Forelimb muscle (tissue), 1 donor: ENCODE results near the gene SERPINH1. TPM values are rescaled to one million over a fixed set of nuclear protein-coding genes. Genes with fewer than 3 reads are reported as not detected.

Experiments used
- DNase-seq: peaks from one replicate; pipeline ENCODE4 v3.0.0-alpha.2; 2013; ENCODE audit warnings: low read depth
- polyA plus RNA-seq: library from polyadenylated mRNA; unstranded; fragments of 120-200 nt; gene quantifications from one replicate; pipeline ENCODE4 v1.2.1, GENCODE V29; 2013; ENCODE audit not compliant: insufficient read length

Gene SERPINH1
- 274 TPM for polyA plus RNA-seq

DNA sequence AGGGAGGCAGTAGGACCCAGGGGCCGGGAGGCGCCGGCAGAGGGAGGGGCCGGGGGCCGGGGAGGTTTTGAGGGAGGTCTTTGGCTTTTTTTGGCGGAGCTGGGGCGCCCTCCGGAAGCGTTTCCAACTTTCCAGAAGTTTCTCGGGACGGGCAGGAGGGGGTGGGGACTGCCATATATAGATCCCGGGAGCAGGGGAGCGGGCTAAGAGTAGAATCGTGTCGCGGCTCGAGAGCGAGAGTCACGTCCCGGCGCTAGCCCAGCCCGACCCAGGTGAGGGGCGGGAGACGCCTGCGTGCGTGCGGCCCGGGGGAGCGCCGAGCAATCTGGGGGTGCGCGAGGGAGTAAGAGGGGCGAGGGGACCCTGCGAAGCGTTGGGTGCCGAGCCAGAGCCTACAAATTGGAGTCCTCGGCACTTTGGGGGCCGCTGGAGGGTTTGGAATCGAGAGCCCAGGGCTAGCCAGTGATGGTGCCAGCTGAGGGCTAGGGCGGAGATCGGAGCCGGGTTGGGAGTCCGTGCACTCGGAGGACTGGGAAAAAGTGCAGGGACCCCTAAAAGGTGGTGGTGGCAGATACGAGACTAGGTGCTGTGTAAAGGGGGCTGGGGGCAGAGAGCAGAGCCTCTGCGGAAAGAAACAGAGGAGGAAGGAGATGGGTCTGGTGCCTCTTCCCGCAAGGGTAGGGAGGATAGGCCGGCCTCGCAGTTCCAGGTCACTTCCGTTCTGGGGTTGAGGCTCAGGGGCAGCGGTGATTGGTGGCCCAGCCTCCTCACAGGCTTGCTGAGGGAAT, at the start of gene SERPINH1:
SERPINH1 (plus strand) TSS at position 206 of the 788 bp plus-strand sequence. CDS start 4,097 bp downstream, outside the sequence.
- DNase-seq = no peak

DNA sequence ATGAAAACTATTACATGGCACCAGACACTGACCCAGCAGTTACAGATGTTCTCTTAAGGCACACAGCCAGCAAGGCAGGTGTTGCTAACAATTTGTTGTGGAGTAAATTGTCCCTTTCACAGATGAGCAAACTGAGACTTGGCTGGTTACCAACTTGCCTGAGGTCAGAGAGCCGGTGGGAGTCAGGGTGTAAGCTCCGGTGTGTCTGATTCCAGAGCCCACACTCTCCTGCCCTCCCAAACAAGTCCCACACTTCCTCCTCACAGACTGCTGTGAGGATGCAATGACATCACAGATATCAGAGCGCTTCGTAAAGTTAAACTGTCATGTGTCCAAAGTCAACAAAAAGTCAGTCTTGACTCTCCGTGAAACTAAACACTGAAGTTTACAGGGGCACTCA, 48.8 kb upstream of the SERPINH1 start:
- DNase-seq = no peak

DNA sequence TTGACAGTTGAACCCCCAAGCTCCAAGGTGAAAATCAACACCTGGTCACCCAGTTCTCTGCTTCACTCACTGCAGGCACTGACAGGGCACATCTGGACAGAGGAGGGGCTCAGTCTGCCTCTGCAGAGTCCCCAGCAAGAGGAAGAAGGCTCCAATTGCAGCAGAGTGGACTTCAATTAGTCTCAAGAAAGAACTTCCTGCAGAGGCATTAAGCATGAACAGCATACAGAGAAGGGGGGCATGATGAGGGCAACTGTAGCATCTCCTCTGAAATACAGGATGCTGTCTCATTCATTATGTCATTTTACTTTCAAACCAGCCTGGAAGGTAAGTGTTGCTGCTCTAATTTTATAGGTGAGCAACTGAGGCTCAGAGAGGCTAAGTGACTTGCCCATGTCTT, 47.5 kb upstream of the SERPINH1 start:
- no peak for DNase-seq

DNA sequence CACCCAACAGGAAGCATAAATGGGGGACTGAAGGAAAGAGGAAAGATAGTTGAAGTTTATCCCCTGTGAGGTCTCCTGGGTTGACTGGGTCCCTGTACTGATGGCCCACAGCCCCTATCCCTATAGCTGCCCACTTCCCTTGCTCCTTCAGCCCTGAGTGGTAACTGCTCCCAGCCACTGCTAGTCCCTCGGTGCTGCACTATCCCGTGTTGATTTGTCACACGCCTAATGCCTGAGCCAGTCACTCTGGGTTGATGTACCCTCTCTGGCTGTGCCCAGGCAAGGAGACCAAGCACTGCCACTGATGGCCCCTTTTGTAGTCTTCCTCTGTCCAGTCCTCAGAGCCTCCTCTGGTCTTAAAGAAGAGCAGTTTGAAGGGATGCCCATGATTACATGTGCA, 45.9 kb upstream of the SERPINH1 start:
- no peak for DNase-seq

DNA sequence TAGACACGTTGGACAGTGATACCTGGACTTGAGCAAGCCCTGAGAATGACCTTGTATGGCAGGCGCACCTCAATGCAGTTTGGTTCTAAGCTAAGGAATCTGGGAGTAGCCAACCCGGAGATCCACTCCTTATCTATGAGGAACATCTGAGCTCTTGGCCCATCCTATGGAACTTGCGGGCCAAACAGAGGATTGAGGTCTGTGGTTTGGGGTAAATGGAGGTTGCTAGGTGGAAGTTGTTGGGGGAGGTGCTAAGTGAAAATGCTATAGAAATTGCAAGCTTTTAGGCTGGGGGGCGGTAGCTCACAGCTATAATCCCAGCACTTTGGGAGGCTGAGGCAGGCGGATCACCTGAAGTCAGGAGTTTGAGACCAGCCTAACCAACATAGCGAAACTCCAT, 45.2 kb upstream of the SERPINH1 start:
- DNase-seq = no peak

DNA sequence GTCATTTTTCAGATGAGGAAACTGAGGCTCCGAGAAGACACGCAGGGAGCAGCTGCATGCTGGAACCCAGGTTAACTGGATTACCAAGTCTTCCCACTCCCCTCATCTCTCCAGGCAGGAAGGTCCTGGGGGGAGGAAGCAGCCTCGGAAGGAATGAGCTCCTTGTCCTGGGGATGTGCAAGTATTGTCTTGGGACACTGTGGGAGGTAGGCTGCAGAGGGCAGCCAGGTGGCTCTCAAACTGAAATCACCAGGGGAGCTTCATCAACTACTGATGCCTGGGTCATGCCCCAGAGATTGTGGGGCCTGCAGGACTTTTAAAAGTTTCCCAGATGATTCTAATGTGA, 43.9 kb upstream of the SERPINH1 start:
- no peak for DNase-seq

DNA sequence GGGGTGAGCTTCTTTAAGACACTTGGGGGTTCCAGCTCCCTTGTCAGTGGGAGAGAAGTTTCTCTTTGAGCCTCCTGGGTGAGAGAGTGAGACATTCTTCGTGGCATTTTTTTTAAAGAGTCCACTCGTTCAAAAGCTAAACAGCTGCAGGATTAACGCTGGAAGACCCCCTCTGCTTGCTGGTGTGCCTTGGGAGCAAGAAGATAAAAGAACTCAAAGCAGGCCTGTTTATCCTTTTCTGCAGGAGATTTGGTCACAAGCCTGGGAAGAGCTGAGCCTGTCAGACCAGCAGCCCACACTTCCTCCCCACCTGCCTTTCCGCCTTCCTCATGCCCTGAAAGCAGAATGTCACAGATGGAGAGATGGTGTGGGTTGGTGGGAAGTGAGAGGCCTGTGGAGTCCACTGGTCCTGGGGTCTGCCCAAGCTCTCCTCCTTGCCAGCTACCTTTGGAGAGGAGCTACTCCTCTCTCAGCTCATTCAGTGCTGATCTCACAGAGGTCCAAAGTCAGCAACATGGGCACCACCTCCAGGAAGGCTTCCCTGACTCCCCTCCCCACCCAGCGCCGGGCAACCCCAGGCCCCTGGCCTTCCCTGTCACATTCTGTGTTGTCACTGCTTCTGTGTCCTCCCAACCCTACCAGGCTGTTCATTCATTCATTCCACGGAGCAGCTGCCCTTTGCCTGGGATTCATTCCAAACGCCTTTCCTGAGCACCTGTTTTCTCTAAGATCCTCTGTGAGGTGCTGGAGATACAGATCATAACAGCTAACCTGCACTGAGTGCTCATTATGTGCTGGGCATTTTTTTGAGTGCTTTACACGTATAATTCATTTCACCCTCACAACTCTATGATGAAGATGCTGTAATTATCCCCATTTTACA, 43.0 kb upstream of the SERPINH1 start:
- no peak for DNase-seq

DNA sequence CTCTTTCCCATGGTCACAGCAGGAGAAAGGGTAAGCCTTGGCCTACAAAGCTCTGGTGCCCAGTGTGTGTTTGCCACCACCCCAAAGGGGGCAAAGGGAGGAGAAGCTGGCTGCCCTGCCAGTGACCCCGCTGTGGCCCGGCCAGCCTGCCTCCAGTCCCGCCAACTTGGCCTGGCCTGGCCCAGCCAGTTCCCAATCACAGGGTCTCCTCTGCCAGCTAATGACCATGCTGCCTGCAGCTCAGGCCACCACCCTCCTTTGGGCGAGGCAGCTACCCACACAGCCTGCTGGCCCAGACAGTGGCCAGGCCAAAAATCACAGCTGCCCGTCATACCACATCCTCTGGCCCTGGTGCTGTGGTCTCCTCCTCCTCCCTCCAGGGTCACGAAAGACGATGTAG, 41.4 kb upstream of the SERPINH1 start:
- no peak for DNase-seq

DNA sequence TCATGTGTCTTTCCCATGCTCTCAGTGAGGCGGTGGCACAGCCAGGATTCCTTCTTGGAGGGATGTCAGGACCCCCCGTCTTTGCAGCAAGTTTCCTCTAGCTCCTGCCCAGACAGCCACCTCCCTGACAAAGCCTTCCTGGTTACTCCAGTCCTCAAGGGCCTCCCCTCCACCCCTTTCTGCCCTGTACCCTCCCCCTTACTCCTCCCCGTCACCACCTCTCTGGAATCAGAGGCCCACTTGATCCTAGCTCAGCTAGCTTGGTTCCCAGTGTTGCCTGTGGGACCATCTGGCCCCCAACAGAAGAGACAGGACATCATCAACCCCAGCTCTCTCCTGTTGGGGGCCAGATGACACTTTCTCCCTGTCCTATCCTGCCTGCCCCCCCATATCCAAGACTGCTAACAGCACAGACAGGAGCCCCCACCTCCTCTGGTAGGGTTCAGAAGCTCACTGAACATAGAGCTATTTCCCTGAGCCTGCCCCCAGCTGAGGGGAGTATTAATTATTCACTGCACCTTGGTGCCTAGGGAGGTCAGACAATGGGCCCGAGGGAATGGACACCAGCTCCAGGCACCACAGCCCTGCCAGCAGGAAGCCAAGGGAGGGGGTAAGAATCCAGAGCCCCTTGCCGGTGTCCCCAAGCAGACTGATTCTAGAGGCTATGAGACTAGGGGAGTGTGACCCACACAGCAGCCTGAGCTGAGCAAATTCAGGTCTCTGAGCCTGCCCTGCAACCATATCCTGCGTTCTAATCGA, 39.6 kb upstream of the SERPINH1 start:
- DNase-seq = no peak

DNA sequence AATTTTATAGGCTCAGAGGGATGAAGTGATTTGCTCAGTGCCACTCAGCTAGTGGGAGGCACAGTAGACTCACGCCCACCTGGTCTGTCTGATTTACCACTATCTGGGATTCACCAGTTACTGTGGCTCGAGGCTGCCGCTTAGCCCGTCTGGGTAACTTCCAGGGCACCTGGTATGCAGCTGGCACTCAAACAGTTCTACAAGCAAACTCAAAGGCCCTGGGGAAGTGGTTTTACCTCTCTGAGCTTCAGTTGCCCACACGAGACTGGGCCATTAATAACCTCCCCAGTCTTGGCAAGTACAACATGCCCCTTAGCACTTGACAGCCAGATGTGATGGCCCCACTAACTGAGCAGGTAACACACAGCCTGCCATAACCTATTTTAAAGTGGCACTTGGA, 38.9 kb upstream of the SERPINH1 start:
- DNase-seq = no peak

DNA sequence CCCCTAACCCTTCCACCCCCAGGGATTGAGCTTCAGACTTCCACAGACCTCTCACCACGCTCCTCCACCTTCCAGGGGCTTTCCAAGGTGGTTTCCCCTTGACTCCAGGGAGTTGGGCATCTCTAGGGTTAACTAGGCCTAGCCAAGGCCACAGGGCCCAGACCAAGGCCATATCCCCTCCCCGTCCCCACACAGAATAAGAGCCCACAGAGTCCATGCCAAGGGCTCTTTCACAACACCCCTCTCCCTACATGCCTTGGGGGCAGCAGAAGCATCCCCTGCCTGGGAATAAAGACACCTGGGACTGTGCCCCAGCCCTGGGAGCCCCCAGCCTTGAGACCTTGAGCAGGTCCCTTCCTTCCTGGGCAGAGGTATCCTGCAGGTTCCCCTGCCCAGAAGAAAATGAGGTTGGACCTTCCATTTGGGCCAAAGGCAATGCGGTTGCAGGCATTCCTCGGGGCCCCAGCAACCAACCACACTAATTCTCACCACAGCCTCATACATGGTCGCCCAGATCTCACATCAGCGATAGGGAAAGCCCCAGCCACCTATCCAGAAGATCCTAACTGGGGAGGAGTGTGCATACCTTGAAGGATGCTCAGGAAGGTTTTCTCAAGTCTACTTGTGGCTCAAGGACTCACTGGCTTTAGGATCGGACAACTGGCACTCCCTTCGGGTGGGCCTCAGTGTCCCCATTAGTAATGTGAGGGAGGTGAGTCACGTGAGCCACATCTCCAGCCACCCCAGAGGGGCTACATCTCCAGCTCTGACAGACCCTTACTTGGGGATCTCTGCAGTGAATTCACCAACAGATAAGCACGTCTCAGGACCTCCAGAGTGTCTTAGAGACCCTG, 38.0 kb upstream of the SERPINH1 start:
- DNase-seq = no peak

DNA sequence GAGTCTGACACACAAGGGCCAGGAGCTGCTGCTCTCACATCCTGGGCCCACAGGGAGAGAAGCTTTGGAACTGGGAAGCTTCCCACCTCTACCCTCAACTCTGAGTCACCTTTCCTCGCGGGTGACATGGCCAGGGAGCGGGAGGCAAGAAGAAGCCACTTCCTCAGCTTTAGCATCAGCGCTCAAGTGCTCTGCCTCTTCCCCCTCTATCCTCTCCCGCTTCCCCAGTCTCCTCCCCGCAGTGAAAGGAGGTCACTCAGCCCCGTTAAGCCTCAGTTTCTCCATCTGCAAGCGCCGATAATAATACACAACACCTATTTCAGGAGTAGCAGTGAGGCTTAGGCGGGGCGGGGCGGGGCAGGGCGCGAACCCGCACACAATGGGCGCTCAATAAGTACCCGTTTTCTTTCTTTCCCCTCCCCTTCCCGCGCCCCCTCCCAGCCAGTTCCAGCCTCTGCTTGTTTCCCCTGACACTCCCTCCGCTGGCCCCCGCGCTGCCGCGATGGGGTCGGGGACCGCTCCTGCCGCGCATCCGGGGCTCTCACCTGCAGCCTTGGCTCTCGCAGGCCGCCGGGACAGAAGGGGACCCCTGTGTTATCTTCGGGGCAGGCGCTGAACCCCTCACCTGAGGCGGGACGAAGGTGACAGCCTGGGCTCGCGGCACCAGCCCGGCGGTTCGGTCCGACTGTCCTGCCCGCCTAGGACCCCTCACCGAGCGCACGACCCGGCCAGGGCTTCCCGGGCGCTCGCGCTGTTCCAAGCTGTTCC, 37.2 kb upstream of the SERPINH1 start:
- no peak for DNase-seq

DNA sequence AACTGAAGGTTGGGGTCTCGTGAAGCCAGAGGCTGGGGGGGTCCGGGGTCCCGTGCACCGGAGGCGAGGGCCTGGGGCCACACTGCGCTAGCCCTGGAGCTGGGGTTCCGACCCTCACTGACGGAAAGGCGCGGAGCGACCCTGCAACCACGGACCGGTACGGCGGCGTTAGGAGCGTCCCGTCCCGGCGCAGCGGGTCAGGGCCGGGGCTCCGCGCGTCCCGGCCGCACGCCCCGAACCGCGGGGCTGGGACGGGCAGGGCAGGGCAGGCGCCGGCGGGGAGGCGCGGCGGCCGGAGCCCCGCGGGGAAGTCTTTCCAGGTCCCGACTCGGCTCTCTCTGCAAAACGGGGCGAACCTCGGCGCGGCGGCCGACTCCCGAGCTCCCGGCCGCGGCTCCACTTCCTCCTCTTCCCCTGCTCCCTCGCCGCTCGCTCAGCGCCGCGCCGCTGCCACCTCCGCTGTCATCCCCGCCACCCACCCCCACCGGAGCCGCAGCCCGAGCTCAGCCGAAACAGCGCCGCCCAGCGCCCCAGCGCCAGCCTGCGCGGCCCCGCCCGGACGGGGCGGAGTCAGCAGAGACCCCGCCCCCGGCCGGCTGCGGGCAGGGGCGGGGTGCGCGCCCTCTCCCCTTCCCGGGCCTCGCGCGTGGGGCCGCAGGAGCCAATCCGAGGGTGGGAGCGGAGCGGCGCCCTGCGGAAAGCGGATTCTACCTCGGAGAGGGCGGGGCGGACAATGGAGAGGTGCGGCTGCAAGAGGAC, 36.4 kb upstream of the SERPINH1 start, which contains the start of gene GDPD5:
GDPD5 (minus strand) TSS at position 509 of the 759 bp plus-strand sequence. CDS start 48,206 bp downstream, outside the sequence.
- peak; percentile 51 for DNase-seq

DNA sequence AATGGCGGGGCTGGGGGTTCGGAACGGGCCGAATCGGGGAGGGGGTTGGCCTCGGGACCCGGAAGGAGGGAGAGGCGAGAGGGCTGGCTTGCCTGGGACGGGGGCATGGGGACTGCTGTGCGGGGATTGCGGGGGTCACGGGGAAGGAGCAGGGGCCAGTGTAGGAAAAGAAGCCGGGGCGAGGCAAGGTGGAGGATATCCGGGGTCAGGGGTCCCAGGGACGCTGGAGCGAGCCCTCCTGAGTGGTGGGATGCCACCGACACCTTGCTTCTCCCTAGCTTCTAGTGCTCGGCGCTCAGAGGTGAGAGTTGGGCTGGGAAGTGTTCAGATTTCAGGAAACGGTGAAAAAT, 35.9 kb upstream of the SERPINH1 start:
- DNase-seq = no peak

DNA sequence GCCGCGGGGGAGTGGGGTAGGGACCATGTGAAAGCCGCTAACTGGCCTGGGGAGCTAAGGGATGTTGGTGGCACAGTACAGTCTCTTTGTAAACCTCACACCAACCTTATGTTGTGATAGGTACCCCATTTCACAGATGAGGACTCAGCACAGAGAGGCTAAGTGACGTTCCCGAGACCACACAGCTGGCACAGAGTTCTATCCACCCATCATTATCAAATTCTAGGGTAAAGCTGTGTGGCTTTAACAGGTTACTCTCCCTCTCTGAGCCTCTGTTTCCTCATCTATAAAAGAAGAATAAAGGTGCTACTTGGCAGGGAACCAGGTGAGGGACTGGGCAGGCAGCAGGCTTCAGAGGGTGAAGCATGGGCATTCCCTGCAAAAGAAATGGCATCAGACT, 34.9 kb upstream of the SERPINH1 start:
- DNase-seq = no peak

DNA sequence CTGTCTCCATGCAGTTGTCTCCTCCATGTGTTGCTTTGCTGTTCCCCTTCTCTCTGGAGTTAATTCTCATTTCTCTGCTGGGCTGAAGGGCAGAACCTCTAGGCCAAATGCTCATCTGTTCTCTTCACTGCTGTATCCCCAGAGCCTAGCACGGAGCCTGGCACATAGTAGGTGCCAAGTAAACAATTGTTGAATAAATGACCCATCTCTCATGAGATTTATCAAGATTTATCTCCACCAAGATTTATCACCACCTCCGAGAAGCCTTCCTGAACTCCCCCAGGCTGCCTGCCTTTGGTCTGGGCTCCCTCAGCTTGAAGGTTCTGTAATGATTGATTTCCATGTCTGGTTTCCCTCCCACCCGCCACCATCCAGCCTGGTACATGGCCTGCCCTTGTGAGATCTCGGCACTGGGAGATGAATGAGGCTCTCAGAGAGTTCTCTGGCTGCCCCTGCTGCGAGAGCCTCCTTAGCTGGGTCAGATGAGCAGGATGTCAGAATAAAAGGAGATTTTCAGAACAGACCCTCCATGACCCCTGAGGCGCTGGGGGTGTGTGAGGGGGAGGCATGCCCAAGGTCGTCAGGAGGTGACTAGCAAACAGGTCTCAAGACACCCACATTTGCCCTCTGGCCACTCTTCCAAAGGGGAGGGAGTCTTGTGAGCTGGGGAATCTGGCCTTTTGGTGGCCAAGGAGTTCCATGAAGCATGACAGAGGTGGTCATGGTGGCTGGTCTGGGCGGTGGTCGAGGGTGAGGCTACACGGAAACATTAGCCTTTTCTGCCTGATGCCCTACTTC, 33.9 kb upstream of the SERPINH1 start:
- no peak for DNase-seq

DNA sequence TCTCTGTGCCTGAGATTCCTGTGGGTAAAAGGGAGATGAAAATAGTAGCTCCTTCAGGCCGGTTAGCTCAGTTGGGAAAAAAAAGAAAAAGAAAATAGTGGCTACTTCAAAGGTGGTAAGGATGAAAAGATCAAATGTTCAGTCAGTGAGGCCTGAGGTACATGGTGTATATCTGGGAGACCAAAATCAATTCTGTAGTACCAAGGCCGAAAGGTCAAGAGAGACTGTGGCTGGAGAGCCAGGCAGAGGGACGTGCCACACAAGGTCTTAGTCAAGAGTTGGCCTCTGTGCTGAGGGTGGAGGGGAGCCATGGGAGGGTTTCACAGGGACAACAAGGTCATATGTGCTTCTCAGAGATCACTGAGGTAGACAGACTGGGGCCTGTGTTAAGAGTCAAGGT, 31.5 kb upstream of the SERPINH1 start:
- DNase-seq = no peak

DNA sequence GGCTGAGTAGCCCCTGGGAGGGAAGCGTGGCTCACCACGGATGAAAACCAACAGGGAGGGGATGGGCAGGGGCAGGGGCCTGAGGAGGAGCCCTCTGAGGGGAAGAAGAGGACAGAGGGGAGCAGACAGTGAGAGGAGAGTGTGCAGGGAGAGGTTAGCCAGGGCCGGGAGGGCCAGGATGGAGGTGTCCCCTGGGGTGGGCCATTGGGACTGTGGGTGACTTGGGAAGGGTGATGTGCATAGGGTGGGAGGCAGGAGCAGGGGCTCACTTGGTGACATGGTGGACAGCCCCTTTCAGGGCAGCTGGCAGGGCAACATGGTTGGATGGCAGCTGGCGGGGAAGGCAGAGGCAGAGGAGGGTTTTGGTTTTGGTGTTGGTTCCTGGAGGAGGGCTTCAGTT, 30.7 kb upstream of the SERPINH1 start:
- DNase-seq = no peak
